GM23248 (cell line): Measurements from ENCODE around the gene RBM5.

ENCODE experiments used
- EZH2 ChIP-seq: fragments of 200-600 bp; sonication (generic); IDR thresholded peaks from 2 replicates; pipeline ENCODE4 v1.6.1; 2018; ENCODE audit warnings: antibody characterized with exemption, mild to moderate bottlenecking; ENCODE audit not compliant: insufficient read depth, poor library complexity, severe bottlenecking
- EZH2phosphoT487 ChIP-seq: fragments of 200-600 bp; sonication (generic); IDR thresholded peaks from 2 replicates; pipeline ENCODE4 v1.6.1; 2018; ENCODE audit warnings: antibody characterized with exemption, moderate library complexity, mild to moderate bottlenecking, low read depth; ENCODE audit not compliant: insufficient read depth

DNA sequence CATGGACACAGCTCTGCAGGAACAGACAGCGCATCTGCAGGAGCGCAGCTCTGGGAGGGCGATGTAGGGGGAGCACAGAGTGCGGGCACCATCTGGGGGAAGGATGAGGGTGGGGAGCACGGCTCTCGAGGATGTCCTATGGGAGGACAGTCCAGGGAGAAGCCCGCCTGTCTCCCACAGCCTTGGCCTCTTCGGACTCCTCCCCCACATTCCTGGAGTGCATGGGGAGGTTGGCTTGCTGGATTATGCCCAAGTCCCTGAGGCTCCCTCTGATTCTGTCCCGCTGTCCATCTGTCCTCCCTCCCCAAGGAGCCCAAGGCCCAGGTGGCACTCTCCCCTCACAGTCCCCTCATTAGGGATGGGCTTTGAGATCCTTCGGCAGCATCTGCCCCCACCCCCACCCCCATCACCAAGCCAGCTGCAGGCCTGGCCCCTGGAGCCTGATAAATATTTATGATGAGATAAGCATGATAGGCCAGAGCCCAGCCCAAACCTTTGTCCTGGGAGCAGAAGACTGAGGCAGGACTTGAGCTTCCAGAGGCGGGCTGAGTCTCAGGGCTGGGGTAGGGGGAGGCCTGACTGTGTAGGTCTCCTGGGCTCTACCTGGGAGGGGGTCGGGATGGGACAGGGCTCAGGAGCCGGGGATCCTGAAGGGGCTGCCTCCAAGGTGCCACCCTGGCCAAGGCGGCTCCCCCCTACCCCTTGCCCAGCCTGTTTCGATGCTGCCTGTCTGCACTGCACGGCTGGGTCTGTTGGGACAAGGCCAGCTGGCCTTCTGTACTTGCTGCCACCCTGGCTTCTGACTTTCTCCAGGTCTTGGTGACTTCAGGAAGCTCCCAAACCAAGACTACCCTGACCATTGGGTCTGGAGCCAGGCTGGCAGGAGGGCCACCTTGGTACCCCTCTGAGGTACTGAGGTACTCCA lies 37.8 kb downstream of the RBM5 start:
- TF ChIP-seq EZH2 (no peak), EZH2phosphoT487 (no peak)
